ENCODE results near the gene TREX2.
"Not testable (repeated sequence)": the region's sequence is repeated elsewhere in the genome, so short reads cannot be mapped to it uniquely, and the experiment has no call there.

Gene TREX2

DNA sequence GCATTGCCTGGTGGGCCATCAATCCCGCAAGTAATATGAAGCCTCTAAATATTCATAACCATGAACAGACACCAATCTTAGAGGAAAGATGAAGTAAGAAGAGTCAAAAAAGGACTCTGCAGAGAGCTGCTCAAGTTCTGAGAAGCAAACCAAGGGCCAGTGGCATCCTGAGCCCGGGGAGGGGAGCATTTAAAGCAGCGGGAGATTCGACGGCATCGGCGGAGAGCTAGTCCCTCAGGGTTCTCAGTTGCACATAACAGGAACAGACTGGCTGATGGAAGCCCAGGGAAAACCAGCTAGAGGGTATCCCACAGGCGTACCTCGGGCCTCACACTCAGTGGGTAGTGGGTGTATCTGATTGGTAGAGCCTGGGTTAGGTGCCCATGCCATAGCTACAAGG, 39.8 kb downstream of the TREX2 start:
- DNase-seq, result no peak

DNA sequence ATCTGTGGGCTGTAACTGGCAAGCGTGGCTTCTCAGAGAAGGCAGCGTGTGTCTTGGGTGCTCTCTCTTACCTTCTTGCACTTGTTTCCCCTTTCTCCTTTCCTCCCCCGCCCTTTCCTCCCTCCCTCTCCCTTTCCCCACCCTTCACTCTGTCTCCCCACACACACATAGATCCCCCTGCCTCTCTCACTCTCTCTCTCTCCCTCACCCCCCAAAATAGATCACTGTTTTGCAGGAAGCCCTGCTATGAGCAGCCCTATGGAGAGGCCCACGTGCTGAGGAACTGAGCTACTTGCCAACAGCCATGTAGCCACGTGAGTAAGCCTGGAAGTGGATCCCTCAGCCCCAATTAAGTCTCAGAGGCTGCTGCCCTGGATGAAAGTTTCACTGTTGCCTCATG, 40.4 kb downstream of the TREX2 start:
- DNase-seq, result no peak

DNA sequence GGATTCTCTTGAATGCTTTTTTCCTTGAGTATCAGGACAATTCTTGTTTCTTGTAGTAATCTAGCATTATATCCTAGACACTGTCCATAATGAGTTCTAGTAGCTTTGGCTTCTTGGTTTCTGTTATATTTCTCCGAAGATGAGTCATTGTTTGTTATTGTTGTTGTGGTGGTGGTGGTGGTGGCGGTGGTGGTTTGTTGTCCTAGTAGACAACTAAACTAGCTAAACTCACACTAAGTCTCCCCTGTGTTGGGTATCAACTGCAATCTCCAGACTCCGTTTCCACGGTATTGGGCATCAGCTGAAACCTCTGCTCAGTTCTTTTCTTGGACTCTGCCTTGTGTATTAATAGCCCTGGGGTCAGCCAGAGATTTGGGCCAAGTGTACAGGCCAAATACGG, 41.5 kb downstream of the TREX2 start:
- DNase-seq, result not testable (repeated sequence)

DNA sequence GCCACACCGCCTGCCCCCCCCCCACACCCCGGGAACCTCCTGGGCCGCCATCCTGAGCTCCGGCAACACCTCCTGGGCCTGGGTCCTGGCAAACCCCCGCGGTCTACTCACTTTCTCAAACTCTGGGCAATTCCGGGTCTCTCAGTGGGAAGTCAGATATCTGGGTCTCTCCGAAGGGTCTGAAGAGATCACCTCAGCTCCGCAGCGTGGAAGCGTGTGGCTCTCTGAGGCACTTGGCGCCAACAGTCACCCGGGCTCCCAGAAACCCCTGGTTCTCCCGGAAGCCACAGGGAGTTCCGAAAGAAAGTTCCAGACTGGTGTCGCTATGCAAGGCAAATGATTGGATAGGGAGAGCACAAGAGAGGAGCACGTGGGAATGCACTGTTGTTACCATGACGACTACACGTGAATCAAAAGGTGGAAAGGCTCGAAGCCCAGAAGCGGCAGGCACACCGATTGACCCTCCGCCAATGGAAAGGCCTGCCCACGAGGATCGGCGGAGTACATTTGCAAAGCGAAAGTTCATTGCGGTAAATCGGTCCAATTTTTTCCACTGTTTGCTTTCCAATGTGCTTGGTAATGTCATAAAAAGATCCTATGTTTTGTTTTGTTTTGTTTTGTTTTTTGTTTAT, 44.6 kb downstream of the TREX2 start, which contains the start of gene PNMA6E:
TSS of gene PNMA6E (minus strand) at position 218 of the 632 bp plus-strand sequence. CDS start 2,501 bp downstream, outside the sequence.
- no peak for DNase-seq

DNA sequence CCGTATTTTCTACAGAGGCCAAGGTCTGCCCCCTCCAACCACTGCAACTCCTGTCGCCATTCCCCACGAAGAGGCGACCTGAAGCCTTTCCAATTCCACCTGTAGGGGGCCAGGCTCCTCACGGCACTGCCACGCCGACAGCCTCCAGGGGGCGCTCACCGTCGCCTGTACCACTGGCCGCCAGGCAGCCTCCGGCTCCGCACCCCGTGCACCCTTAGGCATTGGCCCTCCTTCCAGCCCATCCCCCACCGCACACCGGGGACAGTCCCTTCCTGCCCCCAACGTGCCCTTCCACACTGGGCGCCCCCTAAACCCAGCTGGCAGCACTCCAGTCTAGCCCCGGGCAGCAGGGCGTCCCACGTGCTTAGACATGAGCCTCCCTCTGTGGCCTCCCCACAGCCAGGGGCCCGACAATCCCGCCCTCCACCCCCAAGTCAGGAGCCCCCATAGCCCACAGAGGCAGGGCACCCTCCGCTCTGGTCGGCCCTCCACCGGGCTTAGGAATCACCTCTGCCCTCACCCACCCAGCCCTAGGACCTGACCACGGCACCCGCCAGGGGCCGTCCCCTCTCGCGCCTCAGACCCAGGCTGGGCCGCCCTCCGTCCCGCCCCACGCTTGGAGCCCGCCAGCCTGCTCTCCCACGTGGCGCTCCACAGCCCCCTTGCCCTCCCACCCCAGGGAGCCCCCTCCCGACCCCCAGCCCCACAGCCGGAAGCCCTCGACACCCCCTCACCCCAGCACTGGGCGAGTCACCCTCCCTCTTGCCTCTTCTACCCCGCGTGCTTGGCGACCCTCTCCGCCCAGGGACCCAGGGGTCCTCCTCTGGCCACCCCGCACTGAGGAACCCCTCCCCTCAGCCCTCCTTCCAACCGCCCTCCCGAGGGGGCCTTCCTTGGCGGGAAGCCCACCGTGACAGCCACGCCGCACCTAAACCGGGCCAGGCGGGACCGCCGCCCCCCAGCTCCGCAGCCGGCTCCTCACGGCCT, 45.4 kb downstream of the TREX2 start:
- DNase-seq, result peak; percentile 67

DNA sequence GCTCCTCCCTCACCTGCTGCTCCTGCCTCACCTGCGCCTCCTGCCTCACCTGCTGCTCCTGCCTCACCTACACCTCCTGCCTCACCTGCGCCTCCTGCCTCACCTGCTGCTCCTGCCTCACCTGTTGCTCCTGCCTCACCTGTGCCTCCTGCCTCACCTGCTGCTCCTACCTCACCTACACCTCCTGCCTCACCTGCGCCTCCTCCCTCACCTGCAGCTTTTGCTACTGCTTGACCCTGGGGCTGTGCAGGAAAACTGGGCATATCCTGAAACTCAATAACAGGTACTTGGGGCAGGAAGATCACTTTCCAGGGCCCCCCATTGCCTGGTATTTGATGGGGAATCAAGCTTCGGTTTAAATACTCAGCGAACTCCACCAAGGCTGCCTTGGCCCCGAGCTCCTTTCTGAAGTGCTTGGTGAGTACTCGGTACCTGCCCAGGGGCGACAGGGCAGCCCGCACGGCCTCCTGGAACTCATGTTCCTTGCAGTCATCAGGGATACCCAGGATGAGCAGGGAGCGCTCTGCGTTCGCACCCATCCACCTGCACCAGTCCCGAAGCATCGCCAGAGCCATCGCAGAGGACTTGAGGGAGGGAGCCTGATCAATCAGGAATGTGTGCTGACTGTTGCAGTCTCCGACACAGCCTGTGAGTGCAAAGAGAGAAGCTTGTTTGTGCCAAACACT, 47.4 kb downstream of the TREX2 start:
- DNase-seq, result no peak

DNA sequence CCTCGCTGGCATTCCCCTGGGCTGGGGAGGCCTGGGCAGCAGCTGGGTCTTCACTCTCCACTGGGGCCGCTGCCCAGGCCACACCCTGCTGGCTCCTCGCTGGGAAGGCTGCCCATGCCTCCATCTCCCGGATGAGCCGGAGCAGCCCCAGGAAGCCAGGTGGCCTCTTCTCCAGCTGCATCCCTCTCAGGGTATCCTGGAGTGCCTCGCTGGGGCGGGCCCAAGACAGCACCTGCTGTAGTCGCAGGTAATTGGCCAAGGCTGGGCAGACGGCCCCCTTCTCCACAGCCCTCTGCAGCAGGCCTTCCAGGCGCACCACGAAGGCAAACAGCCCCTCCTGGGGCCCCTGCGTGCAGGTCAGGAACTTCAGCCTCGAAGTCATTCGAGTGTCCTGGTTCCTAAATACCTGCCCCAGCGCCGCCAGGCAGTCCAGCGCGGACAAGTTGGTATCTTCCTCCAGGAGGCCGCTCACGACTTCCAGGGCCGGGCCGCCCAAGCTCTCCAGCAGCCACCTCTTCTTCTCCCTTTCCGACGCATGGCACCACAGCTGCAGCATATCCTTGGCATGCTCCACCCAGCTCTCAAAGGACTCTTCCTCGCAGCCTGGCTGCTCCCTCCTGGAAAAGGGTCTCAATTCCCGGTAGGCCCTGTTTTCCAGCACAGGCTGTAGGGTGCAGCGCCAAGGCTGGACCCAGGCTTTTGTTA, 48.4 kb downstream of the TREX2 start:
- no peak for DNase-seq

DNA sequence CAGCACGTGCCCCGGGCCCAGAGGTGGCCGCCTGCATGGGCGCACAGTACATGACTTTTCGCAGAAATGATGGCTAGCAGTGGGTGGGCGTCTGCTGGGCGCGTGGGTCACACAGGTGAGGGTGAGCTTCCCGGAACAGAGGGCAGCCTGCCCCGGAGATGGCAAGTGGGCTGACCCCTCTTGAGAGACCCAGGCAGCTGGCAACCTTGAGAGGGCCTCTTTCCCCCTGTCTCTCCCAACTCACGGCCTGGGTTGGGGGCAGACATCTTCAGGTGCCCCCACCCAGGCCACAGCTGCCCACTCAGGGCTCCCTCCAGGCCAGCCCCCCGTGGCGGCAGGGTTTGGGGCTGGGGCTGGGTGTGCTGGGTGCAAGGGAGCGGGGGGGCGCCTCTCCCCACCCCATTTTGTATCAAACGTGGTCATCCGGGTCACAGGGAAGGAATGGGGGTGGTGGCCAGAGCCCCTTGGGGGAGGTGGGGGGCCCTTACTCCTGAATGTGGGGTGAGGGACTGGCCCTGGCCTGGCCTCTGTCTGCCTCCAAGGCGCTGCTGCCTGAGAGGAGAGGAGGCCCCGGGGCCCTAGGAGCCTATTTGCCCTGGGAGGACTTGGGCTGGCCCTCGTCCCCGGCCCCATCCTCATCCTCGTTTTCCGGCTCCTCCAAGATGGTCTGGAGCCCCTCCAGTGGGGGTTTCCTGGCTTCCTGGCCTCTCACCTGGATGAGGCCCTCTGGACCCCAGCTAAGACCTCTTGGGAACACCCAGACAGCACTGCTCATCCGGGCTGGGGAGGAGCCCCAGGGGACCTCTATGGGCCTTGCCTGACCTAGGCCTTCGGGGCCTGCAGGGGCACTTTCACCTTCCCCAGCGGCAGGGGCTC, 49.3 kb downstream of the TREX2 start:
- no peak for DNase-seq

DNA sequence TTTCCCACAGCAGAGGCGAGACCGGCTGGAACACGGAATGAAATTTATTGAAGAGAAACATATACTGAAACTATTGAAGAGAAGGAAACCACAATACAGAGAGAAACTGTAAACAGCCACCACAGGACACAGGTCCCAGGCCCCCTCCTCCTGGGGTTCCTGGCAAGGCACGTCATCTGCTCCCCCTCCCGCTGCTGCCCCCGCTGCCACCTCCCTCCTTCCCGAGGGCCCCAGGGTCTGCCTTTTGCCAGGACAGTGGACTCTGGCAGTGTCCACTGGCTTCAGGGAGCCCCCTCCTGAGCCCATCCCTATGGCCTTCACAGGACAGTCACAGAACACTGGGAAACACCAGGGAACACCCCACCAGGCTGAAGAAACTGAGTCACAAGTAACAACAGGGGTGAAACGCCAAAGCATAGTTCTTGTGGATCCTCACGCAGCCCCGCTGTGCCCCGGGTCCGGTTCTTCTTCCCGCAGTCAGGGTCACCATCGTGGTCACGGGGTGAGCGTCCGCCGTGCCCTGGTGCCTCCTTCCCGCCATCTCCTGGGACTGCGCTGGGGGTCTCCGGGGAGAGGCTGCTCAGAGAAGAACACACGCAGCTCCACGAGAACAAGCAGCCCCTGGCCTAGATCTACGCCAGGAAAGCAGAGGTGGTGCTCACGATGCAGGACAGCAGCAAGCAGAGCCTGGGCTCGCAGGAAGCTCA, 50.1 kb downstream of the TREX2 start:
- DNase-seq, result no peak

DNA sequence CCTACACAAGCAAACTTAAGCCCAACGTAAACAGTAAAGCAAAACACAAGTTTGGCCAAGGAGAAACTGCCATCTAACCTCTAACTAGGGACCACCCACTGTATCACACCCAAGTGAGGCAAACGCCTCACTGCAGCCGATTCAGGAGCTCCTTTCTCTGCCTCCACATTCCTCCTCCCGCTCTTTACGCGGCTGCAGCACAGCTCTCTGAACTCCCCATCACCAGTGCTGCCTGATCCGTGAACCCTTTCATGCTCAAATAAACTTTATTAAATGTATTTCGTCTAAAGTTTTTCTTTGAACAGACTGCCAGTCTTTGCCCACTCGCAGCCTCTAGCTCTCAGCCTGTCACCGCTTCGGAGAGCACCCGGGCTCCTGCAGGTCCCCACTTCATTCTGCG, 51.2 kb downstream of the TREX2 start:
- no peak for DNase-seq

All from activated CD4-positive, alpha-beta T cell treated with anti-CD3 and anti-CD28 coated beads, Interleukin-10, Interleukin-2, amounts not matched to agents 100 ng/mL and 50 ng/mL, durations not matched to agents 16 hours and 8 hours (primary cell).